NCI-H1694 (cell line): Measurements from ENCODE around the gene EFNB2.

ENCODE experiments used
- DNase-seq: peaks from one replicate; lab custom pipeline; 2025; lab: John Stamatoyannopoulos, UW

EFNB2 gene

GRCh38 chr13:106500445-106500844, 35.0 kb downstream of the EFNB2 start:
- no peak for DNase-seq

DNA sequence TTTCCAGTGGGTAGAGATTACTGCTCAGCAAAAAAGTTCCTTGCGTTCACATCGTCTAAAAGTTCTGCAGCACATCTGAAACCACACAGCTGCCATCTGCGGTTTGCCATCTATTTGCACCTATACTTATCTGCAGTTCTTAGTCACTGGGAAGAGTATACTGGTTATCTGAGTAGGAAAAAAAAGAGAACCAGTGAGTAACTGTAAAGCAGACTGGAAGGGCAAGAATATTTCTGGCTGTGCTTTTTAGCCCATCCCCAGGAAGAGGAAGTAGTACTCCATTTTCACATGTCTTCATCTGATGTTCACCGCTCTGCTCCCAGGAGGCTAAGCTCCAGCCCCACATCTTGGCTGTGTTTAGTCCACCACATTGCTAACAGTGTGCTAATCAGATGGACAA, 35.6 kb downstream of the EFNB2 start:
- no peak for DNase-seq

GRCh38 chr13:106499113-106499512, 36.3 kb downstream of the EFNB2 start:
- no peak for DNase-seq

GRCh38 chr13:106498571-106498970, 36.9 kb downstream of the EFNB2 start:
- no peak for DNase-seq

GRCh38 chr13:106498158-106498557, 37.3 kb downstream of the EFNB2 start:
- no peak for DNase-seq

DNA sequence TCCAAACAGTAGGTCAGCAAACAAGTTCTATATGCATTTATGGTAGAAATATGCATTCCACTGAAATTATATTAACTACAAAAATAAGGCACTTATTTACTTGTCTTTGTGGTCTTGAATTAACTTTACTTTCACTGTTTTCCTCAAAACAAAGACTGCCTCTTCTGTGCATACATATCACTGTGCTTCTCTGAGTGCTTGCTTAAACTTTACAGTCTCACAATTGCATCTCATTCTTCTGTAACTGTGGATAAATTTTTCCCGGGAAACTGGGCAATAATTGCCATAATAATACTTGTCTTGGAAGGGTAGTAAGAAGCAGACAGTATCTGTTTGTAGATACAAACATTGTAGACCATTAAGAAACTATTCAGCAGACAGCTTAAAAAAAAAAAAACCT, 38.4 kb downstream of the EFNB2 start:
- DNase-seq, result no peak

GRCh38 chr13:106496072-106496997, 39.1 kb downstream of the EFNB2 start:
- DNase-seq, result no peak

GRCh38 chr13:106494936-106495335, 40.5 kb downstream of the EFNB2 start:
- no peak for DNase-seq

DNA sequence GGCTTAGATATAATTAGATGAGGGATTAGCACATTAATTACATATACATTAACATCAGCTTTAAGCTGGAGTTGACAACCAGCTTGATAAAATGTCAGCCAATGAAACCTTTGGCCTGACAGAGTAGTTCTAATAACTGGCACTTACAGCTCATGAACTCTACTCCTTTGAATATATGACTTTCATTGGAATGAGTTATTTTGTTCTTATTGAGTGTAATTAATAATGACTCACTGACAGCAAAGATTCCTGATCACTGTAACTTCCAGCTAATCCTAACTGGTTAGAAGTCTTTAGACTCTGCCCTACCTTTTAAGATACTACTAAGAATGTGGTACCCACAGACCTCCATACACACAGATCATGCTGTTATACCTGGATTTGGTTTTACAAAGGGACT, 41.0 kb downstream of the EFNB2 start:
- no peak for DNase-seq

GRCh38 chr13:106493533-106494220, 41.8 kb downstream of the EFNB2 start:
- DNase-seq, result no peak

DNA sequence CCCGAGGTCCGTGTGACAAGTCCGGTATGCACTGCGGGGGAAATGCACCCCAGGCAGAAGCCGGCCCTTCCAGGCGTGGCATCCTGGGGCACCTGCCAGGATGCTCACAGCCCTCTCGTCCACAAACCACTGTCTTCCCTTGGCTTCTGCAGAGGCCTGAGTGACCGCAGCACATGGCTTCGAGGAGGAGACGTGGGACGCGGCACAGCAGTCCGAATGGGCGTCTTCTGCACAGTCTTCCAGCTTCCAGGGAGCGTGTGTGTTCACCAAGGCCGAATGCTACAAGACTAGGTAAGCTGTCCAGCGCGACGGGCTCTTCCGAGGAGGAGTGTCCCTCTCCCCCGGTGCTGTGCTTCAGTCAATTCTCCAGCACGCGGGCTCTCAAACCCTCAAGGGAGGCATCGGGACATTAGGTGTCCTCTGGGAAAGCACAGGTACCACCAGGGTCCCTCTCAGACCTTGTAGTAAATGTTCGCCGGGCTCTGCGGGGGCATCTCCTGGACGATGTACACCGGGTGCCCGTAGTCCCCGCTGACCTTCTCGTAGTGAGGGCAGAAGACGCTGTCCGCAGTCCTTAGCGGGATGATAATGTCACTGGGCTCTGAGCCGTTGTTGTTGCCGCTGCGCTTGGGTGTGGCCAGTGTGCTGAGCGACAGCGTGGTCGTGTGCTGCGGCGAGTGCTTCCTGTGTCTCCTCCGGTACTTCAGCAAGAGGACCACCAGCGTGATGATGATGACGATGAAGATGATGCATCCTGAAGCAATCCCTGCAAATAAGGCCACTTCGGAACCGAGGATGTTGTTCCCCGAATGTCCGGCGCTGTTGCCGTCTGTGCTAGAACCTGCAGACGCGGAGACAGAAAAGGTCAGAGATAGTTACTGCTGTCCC, 42.6 kb downstream of the EFNB2 start:
- no peak for DNase-seq

GRCh38 chr13:106491928-106492587, 43.4 kb downstream of the EFNB2 start:
- DNase-seq, result no peak

DNA sequence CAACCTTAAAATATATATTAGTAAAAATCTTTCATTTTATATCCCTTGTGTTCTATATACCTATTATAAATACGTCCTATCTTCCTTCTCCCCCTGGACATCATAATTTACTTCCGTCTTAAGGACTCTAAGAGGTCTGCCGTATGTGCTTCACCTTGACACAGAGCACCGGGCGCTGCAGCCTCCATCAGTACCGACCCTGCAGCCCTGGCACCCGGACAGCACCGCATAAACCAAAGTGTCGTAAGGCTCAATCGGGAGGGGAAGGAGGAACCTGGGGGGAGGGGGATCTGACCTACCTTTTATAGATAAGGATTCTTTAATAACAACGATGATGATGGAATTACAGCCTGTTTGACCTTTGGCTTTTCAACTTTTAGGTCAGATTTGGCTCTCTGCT, 44.0 kb downstream of the EFNB2 start:
- no peak for DNase-seq

DNA sequence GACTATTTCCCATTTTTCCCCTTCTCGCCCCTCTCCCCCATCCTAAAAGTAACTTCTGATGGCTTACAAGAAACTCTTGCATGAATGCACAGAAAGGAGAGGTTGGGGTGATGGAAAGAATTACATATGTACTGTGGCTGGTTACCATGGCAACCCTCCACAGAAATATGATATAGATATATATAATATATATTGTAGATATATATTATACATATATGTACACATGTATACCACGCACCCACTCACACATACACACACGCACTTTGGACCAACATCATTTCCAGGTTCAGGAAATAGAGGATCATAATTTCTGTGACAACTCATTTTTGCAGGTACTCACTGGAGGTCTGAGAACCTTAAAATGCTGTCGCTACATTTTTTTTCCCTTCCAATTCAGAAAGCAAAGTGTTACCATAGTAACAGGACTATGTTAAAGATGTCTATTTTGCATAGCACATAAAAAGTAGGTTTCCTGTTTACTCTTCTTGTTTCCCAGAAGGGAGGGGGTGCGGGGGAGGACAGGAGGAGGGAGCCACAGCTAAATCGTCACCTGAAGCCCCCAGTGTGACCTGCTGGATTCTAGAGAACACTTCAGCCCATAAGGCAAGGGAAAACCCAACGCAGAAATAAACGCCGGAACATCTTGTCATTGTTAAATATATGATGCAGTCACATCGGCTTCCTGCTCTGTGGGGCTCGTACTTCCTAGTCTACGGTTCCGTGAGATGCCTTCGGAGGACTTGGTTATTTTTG, 44.7 kb downstream of the EFNB2 start:
- no peak for DNase-seq

GRCh38 chr13:106489849-106490568, 45.5 kb downstream of the EFNB2 start:
- no peak for DNase-seq

- DNase-seq, result no peak
Observed at GRCh38 chr13:106488686-106489085, 46.8 kb downstream of the EFNB2 start.

GRCh38 chr13:106488076-106488475, 47.4 kb downstream of the EFNB2 start:
- no peak for DNase-seq

GRCh38 chr13:106487129-106487528, 48.3 kb downstream of the EFNB2 start:
- no peak for DNase-seq

- no peak for DNase-seq
Observed at GRCh38 chr13:106486287-106486686, 49.2 kb downstream of the EFNB2 start.

GRCh38 chr13:106484537-106485193, 50.8 kb downstream of the EFNB2 start:
- no peak for DNase-seq
